ENCODE measurements around the gene FOXF2. TPM values are rescaled to one million over a fixed set of nuclear protein-coding genes. Genes with fewer than 3 reads are reported as not detected.

FOXF2 gene
- total and polyA plus RNA-seq, 12 donors, result 0.06 to 1.9 (median 0.51) TPM; not detected in 1

DNA sequence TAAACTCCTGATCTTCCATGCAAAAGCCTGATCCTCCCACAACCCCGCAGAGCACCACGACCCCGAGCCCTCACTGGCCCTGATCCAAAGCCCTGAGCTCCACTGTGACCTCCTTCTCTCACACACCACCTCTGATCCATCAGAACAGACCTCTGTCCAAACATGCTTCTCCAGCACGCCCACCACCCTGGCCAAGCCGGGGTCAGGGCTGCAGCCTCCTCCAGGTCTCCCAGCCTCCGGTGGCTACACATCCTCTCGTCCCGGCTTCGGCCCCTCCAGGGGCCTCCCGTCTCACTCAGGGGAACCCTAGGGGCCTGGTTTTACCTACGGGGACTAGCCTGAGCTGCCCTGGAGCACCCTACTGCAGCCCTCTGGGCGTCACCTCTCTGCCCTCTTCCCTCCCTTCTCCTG is 49.1 kb downstream of the FOXF2 start:
- Histone ChIP-seq H3K9me3 (replicated peaks in 1 of 3) (no peaks in the 10 kb centered on the region), H3K4me3 (no peak overlapping the region), H3K27ac (no peak overlapping the region), H3K4me1 (replicated peaks in 1 of 2) (no peaks in the 10 kb centered on the region), H3K27me3 (peaks cover 22% of the 10 kb centered on the region), H3K36me3 (replicated peaks in 1 of 2) (no peaks in the 10 kb centered on the region)
- no peak for TF ChIP-seq POLR2A (IDR thresholded peaks at IDR 0.05)
- TF ChIP-seq, protein P1, sequence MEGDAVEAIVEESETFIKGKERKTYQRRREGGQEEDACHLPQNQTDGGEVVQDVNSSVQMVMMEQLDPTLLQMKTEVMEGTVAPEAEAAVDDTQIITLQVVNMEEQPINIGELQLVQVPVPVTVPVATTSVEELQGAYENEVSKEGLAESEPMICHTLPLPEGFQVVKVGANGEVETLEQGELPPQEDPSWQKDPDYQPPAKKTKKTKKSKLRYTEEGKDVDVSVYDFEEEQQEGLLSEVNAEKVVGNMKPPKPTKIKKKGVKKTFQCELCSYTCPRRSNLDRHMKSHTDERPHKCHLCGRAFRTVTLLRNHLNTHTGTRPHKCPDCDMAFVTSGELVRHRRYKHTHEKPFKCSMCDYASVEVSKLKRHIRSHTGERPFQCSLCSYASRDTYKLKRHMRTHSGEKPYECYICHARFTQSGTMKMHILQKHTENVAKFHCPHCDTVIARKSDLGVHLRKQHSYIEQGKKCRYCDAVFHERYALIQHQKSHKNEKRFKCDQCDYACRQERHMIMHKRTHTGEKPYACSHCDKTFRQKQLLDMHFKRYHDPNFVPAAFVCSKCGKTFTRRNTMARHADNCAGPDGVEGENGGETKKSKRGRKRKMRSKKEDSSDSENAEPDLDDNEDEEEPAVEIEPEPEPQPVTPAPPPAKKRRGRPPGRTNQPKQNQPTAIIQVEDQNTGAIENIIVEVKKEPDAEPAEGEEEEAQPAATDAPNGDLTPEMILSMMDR (IDR thresholded peaks at IDR 0.05), result no peak
- no peak for DNase-seq
- intact Hi-C loops (cut with DNase I), result no loop called here
- 36 to 48% (median 42%) methylated on average over 7 to 12 of the region's 12 CpGs for WGBS, 4 donors

DNA sequence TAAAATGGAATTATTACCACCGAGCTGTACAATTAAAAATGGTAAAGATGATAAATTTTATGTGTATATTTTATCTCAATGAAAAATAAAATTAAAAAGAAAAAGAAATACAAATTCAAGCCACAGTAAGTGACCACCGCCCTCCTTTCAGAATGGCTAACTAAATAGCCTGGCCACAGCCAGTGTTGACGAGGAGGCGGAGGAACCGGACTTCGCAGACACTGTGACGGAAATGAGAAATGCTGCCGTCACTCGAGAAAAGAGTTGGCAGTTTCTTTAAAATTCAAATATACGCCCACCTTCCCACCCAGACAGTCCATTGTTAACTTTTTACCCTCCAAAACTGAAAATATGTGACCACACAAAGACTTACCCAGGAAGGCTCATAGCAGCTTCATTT is 50.0 kb downstream of the FOXF2 start:
- no peak for TF ChIP-seq POLR2A (IDR thresholded peaks at IDR 0.05)
- TF ChIP-seq, protein P1 (IDR thresholded peaks at IDR 0.05), result no peak
- WGBS, 4 donors, result 68 to 82% (median 75%) methylated on average over 10 of the region's 10 CpGs
- Histone ChIP-seq H3K27ac (no peak overlapping the region), H3K36me3 (replicated peaks in 1 of 2) (no peaks in the 10 kb centered on the region), H3K4me1 (replicated peaks in 1 of 2) (no peaks in the 10 kb centered on the region), H3K4me3 (no peak overlapping the region), H3K27me3 (peaks cover 22% of the 10 kb centered on the region), H3K9me3 (replicated peaks in 1 of 3) (no peaks in the 10 kb centered on the region)
- intact Hi-C loops (cut with DNase I), result no loop called here
- no peak for DNase-seq

DNA sequence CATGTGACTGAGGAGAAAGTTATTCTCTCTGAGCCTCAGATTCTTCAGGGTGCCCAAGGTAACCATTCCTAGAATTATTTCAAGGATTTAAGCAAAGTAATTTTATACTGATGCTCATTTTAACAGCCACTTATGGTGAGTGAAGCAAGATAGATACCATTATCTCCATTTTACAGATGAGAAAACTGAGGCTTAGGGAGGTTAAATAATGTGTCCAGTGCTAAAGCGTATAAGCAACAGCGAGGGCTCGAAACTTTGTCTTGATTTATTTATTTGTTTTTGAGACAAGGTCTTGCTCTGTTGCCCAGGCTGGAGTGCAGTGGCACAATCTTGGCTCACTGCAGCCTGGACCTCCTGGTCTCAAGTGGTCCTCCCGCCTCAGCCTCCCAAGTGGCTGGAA is 53.6 kb downstream of the FOXF2 start:
- no peaks in the 10 kb centered on the region for H3K36me3 ChIP-seq (replicated peaks in 1 of 2)
- TF ChIP-seq, protein P1 (IDR thresholded peaks at IDR 0.05), result no peak
- TF ChIP-seq POLR2A (IDR thresholded peaks at IDR 0.05), result no peak
- intact Hi-C loops (cut with DNase I), result no loop called here
- no peak for DNase-seq
- peaks cover 8% of the 10 kb centered on the region for H3K27me3 ChIP-seq
- H3K9me3 ChIP-seq (replicated peaks in 1 of 3), result no peaks in the 10 kb centered on the region
- no peak overlapping the region for H3K4me3 ChIP-seq
- 38 to 66% (median 55%) methylated on average over 4 of the region's 4 CpGs for WGBS, 4 donors
- H3K27ac ChIP-seq, result no peak overlapping the region
- no peaks in the 10 kb centered on the region for H3K4me1 ChIP-seq (replicated peaks in 1 of 2)

Small RNA genes within 50 kb of the gene (microRNA-seq; reads per million reads assigned to microRNA genes)
- 0.28 to 0.89 (median 0.76) reads per million in 3 donors for gene MIR6720

Small RNA genes within 50 kb of the gene (small RNA-seq; reads per million reads assigned to genes)
- gene MIR6720, result 0 reads per million in 2 donors

Other genes with a start within 250 kb of the FOXF2 start
- gene FOXQ1, start 77.5 kb upstream of the FOXF2 start, total RNA-seq, result under 1 TPM in 1 of 9 donors, not detected in 8; 0.11 TPM
- under 1 TPM in 2 of 3 donors, not detected in 1; 0.05 to 0.24 TPM for gene FOXQ1, start 77.5 kb upstream of the FOXF2 start, polyA plus RNA-seq
- 10 to 100 TPM in 1 of 9 donors, 1 to 10 TPM in 8; 3.0 to 13.2 (median 5.8) TPM for gene FOXC1, start 220.3 kb downstream of the FOXF2 start, total RNA-seq
- 1 to 10 TPM; 2.7 to 5.3 (median 4.6) TPM for gene FOXC1, start 220.3 kb downstream of the FOXF2 start, polyA plus RNA-seq

All from adrenal gland (tissue), 12 donors.